GM18505 (cell line): ENCODE data around the gene PRKRA.

Source experiments
- ATAC-seq: cut with Tn5 transposase; IDR thresholded peaks from one replicate; pipeline ENCODE4 v1.9.1; 2021; ENCODE audit not compliant: unreplicated experiment
- POLR2A ChIP-seq: IDR thresholded peaks from 4 replicates; pipeline ENCODE4 v1.6.1; 2011; ENCODE audit warnings: borderline replicate concordance; ENCODE audit not compliant: insufficient read depth, insufficient read length; ENCODE audit errors: extremely low read depth

Gene PRKRA

DNA sequence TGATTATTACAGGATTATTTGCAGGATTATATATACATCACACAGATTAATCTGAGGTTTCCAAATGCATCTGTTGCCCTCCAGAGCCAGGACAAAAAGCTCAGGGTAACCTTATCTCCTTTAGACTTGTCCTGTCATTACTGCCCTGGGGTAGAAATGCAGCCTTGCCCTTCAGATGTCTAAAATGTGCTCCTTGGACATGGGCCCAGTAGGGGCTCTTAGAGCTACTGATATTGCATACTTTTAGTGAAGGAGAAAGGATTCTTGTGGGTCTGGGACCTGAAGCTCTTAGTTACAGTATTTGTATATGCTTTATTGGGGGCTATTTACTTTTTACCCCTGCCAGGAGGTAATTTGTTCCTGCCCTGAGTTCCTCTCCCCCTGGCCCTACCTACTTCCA, 56.1 kb downstream of the PRKRA start:
- ATAC-seq = no peak

DNA sequence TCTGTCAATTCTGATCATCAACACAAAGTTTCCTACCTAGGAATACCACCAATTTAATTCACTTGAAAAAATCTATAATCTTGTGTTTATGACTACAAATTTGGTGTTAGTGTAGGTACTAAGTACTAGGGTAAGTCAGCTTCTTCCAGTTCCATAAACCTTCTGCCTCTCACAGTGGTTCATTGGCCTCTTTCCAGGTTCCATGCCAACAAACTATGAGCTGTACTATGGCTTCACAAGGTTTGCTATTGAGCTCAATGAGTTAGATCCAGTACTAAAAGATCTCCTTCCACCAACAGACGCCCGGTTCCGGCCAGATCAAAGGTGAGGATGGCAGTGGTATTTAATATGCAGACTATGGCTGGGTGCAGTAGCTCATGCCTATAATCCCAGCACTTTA, 58.8 kb downstream of the PRKRA start:
- ATAC-seq = no peak

More for the DNA sequence above, 56.1 kb downstream of the PRKRA start:
- TF ChIP-seq POLR2A = no peak

DNA sequence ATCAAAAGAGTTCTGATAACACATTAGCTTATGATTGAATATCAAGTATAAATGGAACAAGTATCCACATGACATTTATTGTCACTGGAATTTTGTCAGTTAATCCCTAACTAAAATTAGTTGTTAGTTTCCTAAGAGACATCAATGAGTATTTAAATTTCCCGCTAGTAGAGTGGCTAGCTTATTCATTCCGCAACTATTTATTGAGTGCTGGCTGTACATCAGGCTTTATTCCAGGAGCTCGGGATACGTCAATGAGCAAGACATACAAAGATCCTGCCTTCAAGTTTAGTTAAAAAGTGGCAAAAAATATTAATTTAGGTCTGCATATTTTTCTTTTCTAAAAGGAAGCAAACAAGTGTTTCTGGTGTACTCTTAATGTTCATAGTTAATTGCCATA, 59.3 kb downstream of the PRKRA start:
- ATAC-seq = no peak
- TF ChIP-seq POLR2A = no peak

More for the DNA sequence above, 58.8 kb downstream of the PRKRA start:
- TF ChIP-seq POLR2A = no peak

DNA sequence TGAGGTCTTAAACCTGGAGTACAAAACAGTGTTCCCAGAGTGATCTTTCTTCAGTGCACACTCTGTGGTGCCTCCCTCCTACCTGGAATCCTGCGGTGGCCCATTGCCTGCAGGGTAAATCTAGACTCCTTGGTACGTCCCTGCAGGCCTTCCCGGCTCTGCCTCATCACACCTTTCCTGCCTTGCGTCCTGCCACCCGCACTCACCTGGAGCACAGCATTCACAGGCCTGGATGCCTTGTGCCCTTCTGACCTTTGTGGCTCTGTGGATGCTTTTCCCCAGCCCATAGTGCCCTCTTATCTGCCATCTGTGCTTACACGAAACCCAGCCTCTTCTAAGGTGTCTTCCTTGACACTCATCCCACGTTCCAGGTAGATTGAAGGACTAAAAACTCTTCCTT, 62.7 kb downstream of the PRKRA start:
- TF ChIP-seq POLR2A = no peak
- ATAC-seq = no peak

DNA sequence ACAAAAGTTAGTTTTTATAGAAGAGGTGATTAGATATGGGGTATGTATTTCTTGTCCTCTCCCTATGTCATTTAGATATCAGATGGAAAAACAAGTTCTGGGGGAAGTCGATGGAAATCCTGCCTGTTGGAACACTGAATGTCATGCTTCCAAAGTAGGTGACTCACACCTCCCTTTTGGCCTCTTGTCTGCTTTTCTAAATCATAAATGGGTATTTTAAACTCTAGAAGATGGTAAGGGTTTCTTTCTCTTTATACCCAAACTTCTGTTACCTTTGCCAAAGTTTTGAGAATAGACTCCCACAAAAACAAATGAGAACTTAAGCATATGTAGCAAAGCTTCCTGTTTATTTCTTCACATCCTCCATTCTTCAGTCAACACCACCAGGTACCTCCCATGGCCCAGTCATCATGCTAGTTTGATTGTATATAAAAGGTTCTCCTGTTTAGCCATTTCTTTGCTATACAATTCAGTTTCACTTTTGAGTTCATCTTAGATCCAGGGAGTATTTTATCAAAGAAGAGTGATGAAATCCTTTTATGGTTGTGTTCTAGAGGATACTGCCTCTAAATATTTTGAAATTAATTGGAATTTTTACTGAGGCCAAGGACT, 63.9 kb downstream of the PRKRA start:
- no peak for ATAC-seq
- no peak for TF ChIP-seq POLR2A

DNA sequence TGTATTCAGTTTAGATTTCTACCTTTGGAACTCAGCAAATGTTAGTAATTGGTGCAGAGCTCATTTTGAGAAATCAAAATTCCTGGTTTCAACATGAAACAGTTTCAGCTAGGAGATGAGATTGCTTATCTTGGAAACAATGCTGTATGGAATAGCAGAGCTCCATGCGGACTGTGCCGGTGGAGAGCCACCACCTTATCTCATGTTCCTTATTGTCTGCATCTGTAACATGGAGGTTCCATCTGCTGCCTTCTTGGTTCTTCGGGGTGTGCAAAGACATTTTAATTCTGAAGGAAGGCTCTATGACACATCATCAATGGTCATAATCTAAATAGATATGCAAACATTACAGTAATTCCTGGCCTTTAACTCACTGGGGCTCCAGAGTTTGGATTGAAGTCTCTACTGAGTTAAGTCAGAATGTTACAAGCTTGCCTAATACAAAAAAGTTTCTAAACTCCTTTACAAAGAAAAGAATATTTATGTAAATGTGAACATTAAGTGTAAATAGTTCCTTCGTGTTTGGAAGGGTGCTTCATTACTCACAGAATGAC, 65.3 kb downstream of the PRKRA start:
- ATAC-seq = no peak
- no peak for TF ChIP-seq POLR2A

DNA sequence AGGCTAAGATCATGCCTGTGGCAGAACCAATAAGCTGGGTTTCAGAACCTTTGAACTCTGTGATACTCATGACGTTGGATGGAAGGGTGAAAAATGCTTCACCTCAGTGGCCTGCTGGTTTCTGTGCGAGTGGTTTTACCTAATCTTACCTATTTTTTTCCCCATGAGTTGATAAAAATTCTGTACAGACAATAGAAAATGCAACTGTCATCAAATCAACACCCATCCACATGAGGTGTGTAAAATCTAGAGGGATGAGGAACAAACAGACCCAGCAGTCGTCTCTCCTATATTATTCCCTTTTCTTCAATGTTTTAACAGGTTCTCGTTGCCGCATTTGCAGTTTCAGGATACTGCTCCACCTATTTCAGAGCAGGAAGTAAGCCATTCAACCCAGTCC, 67.3 kb downstream of the PRKRA start:
- no peak for ATAC-seq
- no peak for TF ChIP-seq POLR2A
